GM18508 (cell line): ENCODE results near the gene ATP2B3.

Source experiments
- ATAC-seq: cut with Tn5 transposase; IDR thresholded peaks from one replicate; pipeline ENCODE4 v1.9.1; 2021; ENCODE audit warnings: moderate number of reproducible peaks; ENCODE audit not compliant: insufficient read depth, unreplicated experiment

ATP2B3 gene

GRCh38 chrX:153488231-153488914 is 29.1 kb upstream of the ATP2B3 start:
- no peak for ATAC-seq

GRCh38 chrX:153490217-153490930 is 27.1 kb upstream of the ATP2B3 start:
- no peak for ATAC-seq

- ATAC-seq = no peak
Observed at GRCh38 chrX:153491351-153491914, 26.0 kb upstream of the ATP2B3 start.

GRCh38 chrX:153491918-153492317 is 25.5 kb upstream of the ATP2B3 start:
- no peak for ATAC-seq

- no peak for ATAC-seq
Observed at GRCh38 chrX:153492543-153492942, 24.9 kb upstream of the ATP2B3 start.

GRCh38 chrX:153493085-153493484 is 24.4 kb upstream of the ATP2B3 start:
- no peak for ATAC-seq

GRCh38 chrX:153494061-153494460 is 23.4 kb upstream of the ATP2B3 start:
- ATAC-seq = no peak

- no peak for ATAC-seq
Observed at GRCh38 chrX:153494541-153495361, 22.7 kb upstream of the ATP2B3 start, which contains the start of gene BGN. TSS of gene BGN (plus strand) at chrX:153494980. CDS start at chrX:153504632, 9,652 bp downstream.

GRCh38 chrX:153495362-153495751 is 22.1 kb upstream of the ATP2B3 start:
- no peak for ATAC-seq

- no peak for ATAC-seq
Observed at GRCh38 chrX:153495903-153496589, 21.4 kb upstream of the ATP2B3 start.

- no peak for ATAC-seq
Observed at GRCh38 chrX:153496590-153496959, 20.9 kb upstream of the ATP2B3 start.

GRCh38 chrX:153498453-153498852 is 19.0 kb upstream of the ATP2B3 start:
- no peak for ATAC-seq

- no peak for ATAC-seq
Observed at GRCh38 chrX:153499341-153499740, 18.1 kb upstream of the ATP2B3 start.

- no peak for ATAC-seq
Observed at GRCh38 chrX:153499876-153500275, 17.6 kb upstream of the ATP2B3 start.

GRCh38 chrX:153500676-153501280 is 16.7 kb upstream of the ATP2B3 start:
- ATAC-seq = no peak

- no peak for ATAC-seq
Observed at GRCh38 chrX:153501530-153501929, 15.9 kb upstream of the ATP2B3 start.

- no peak for ATAC-seq
Observed at GRCh38 chrX:153502131-153502530, 15.3 kb upstream of the ATP2B3 start.

- no peak for ATAC-seq
Observed at GRCh38 chrX:153502796-153503195, 14.6 kb upstream of the ATP2B3 start.

GRCh38 chrX:153504445-153505016 is 12.9 kb upstream of the ATP2B3 start:
- ATAC-seq = no peak
